NB4 (cell line): ENCODE results near the gene SLC30A2.

Experiments
- POLR2A ChIP-seq: IDR thresholded peaks from 2 replicates; pipeline ENCODE4 v1.6.1; 2011; ENCODE audit warnings: mild to moderate bottlenecking; ENCODE audit not compliant: insufficient read length; ENCODE audit errors: extremely low read depth
- TF ChIP-seq, protein P1 (sequence below): IDR thresholded peaks from one replicate; pipeline ENCODE4 v1.5.1; 2012; ENCODE audit warnings: low read depth, low read length
- TF ChIP-seq, protein P2 (sequence below): IDR thresholded peaks from 2 replicates; pipeline ENCODE4 v1.6.1; 2011; ENCODE audit warnings: low read depth, low read length

DNA sequence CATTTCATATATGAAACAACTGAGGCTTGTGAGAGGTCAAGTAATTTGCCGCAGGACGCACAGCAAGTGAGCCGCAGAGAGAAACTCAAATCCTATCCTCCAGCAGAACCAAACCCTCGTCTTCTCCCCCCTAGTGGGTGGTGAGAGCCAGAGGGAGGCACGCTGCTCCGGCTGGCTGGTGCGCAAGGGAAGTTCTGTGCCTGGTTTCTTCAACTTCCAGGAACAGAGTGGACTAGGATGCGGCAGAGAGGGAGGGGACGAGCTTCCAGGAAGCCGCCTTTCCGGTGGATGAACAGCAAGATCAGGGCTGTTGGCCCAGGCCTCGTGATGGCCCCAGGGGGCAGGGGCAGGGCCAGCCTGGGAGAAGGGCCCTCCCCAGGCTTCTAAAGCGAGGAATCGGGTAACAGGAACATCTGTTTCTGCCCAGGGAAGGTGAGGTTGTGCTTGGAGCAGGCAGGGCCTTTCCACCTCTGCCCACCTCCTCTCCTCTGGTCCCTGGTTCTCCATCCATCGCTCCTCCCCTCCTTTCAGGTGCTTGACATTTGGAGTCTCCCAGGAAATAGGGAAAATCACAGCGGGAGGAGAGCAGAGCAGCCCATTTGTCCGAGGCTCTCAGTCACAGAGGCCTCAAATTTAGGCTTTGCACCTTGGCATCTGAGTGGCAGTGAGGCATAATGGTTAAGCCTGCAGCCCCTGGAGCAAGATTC, 48.9 kb upstream of the SLC30A2 start:
- TF ChIP-seq, protein P1, sequence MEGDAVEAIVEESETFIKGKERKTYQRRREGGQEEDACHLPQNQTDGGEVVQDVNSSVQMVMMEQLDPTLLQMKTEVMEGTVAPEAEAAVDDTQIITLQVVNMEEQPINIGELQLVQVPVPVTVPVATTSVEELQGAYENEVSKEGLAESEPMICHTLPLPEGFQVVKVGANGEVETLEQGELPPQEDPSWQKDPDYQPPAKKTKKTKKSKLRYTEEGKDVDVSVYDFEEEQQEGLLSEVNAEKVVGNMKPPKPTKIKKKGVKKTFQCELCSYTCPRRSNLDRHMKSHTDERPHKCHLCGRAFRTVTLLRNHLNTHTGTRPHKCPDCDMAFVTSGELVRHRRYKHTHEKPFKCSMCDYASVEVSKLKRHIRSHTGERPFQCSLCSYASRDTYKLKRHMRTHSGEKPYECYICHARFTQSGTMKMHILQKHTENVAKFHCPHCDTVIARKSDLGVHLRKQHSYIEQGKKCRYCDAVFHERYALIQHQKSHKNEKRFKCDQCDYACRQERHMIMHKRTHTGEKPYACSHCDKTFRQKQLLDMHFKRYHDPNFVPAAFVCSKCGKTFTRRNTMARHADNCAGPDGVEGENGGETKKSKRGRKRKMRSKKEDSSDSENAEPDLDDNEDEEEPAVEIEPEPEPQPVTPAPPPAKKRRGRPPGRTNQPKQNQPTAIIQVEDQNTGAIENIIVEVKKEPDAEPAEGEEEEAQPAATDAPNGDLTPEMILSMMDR: no peak
- TF ChIP-seq POLR2A: no peak
- TF ChIP-seq, protein P2, sequence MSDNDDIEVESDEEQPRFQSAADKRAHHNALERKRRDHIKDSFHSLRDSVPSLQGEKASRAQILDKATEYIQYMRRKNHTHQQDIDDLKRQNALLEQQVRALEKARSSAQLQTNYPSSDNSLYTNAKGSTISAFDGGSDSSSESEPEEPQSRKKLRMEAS: no peak
